GM12878 (cell line): ENCODE data around the gene SNX32. TPM values are rescaled to one million over a fixed set of nuclear protein-coding genes. Genes with fewer than 3 reads are reported as not detected.

Experiments used
- ATAC-seq: fragments of 200-7000 bp; cut with Tn5 transposase; 3 replicates; pipeline ENCODE4 v1.9.1; 2020; ENCODE audit warnings: mild to moderate bottlenecking, moderate library complexity
- BruUV-seq: library from RNA; stranded (reverse); fragments of 400-500 nt; replicated peaks from 2 replicates; lab custom pipeline; 2021; lab: Mats Ljungman, UMichigan
- CTCF ChIA-PET: fragments of 300-600 bp; sonication (Branson Sonifier 250); formaldehyde crosslinking; extraction: SDS; loops from one replicate; lab custom pipeline; 2021; ENCODE audit warnings: inconsistent platforms; lab: Yijun Ruan, JAX
- POLR2A ChIA-PET: fragments of 350-600 bp; formaldehyde crosslinking; extraction: SDS; loops from one replicate; lab custom pipeline; 2021; ENCODE audit warnings: inconsistent platforms; lab: Charles Lee
- RAD21 ChIA-PET: fragments of 300-600 bp; sonication (Branson Sonifier 250); formaldehyde crosslinking; loops from one replicate; lab custom pipeline; 2023; ENCODE audit warnings: antibody characterized with exemption; ENCODE audit not compliant: unreplicated experiment; lab: Charles Lee
- SMC1A ChIA-PET: fragments of 300-600 bp; sonication (Branson Sonifier 250); formaldehyde crosslinking; loops from one replicate; lab custom pipeline; 2023; ENCODE audit not compliant: unreplicated experiment, uncharacterized antibody; lab: Charles Lee
- DNase-seq: peaks from one replicate; pipeline ENCODE4 v3.0.0-alpha.2; 2011; ENCODE audit warnings: low read depth, low spot score
- FAIRE-seq: peaks from 3 replicates; lab custom pipeline; 2011; peaks lifted over from hg19 to GRCh38; lab: Jason Lieb, UNC
- H2AFZ ChIP-seq: 2 replicates; pipeline ENCODE4 v1.6.0; 2011; ENCODE audit warnings: low read depth, low read length, control low read depth; ENCODE audit not compliant: control insufficient read depth
- H3K27ac ChIP-seq: 2 replicates; pipeline ENCODE4 v1.5.1; 2011; ENCODE audit warnings: control low read depth; ENCODE audit not compliant: control insufficient read depth, insufficient read depth
- H3K27me3 ChIP-seq, 2 experiments: replicated peaks in 1 of 2; 2 replicates each; pipeline versions ENCODE4 v1.6.0 to v1.6.1; 2011; ENCODE audit warnings: low read length in 1 of 2; ENCODE audit not compliant: control insufficient read depth in 2 of 2, insufficient read depth in 2 of 2
- H3K36me3 ChIP-seq, 2 experiments: 2 replicates each; pipeline ENCODE4 v1.5.1; 2011; ENCODE audit warnings: low read length in 1 of 2; ENCODE audit not compliant: control insufficient read depth in 2 of 2, insufficient read depth in 2 of 2
- H3K4me1 ChIP-seq: 2 replicates; pipeline ENCODE4 v1.6.1; 2011; ENCODE audit warnings: mild to moderate bottlenecking, low read length, moderate library complexity, mixed read lengths; ENCODE audit not compliant: control insufficient read depth, insufficient read depth
- H3K4me2 ChIP-seq: 2 replicates; pipeline ENCODE4 v1.6.0; 2011; ENCODE audit warnings: control low read depth; ENCODE audit not compliant: control insufficient read depth, insufficient read depth
- H3K4me3 ChIP-seq: fragments of 200-600 bp; sonication (generic); 2 replicates; pipeline ENCODE4 v1.5.1; 2016
- H3K79me2 ChIP-seq: 2 replicates; pipeline ENCODE4 v1.6.0; 2011; ENCODE audit warnings: low read length; ENCODE audit not compliant: control insufficient read depth, insufficient read depth
- H3K9ac ChIP-seq: 2 replicates; pipeline ENCODE4 v1.8.0; 2011; ENCODE audit warnings: low read length, control low read depth, mixed read lengths; ENCODE audit not compliant: control insufficient read depth, insufficient read depth
- H3K9me3 ChIP-seq: replicated peaks from 3 replicates; pipeline ENCODE4 v1.5.1; 2011; ENCODE audit warnings: mild to moderate bottlenecking, low read length; ENCODE audit not compliant: control insufficient read depth, insufficient read depth
- H4K20me1 ChIP-seq: 2 replicates; pipeline ENCODE4 v1.6.0; 2011; ENCODE audit not compliant: control insufficient read depth, insufficient read depth
- ATF2 ChIP-seq: IDR thresholded peaks from 2 replicates; pipeline ENCODE4 v1.6.1; 2012; ENCODE audit warnings: low read length, inconsistent platforms
- DPF2 ChIP-seq: fragments of 450-650 bp; IDR thresholded peaks from 2 replicates; pipeline ENCODE4 v1.6.1; 2017; ENCODE audit warnings: mild to moderate bottlenecking
- E4F1 ChIP-seq: fragments of 450-650 bp; IDR thresholded peaks from 2 replicates; pipeline ENCODE4 v1.6.1; 2018; ENCODE audit warnings: borderline replicate concordance, mild to moderate bottlenecking; ENCODE audit not compliant: partially characterized antibody
- PKNOX1 ChIP-seq: fragments of 450-650 bp; IDR thresholded peaks from 2 replicates; pipeline ENCODE4 v1.6.1; 2016; ENCODE audit warnings: mild to moderate bottlenecking
- POLR2AphosphoS2 ChIP-seq: IDR thresholded peaks from 2 replicates; pipeline ENCODE4 v1.6.1; 2011; ENCODE audit warnings: low read depth, mild to moderate bottlenecking, low read length, improper control_type of control experiment, moderate library complexity
- TARDBP ChIP-seq: IDR thresholded peaks from 2 replicates; pipeline ENCODE4 v1.6.1; 2016; ENCODE audit warnings: borderline replicate concordance
- TCF12 ChIP-seq: IDR thresholded peaks from 2 replicates; pipeline ENCODE4 v1.6.1; 2011; ENCODE audit warnings: low read depth, mild to moderate bottlenecking, low read length
- ZNF592 ChIP-seq: fragments of 450-650 bp; IDR thresholded peaks from 2 replicates; pipeline ENCODE4 v1.6.1; 2017; ENCODE audit warnings: mild to moderate bottlenecking, moderate library complexity
- ZNF687 ChIP-seq: fragments of 450-650 bp; IDR thresholded peaks from 2 replicates; pipeline ENCODE4 v1.6.1; 2017; ENCODE audit warnings: mild to moderate bottlenecking, moderate library complexity
- WGBS: methylation state at CpG from one replicate; pipeline ENCODE4 v1.1.6; 2016; ENCODE audit warnings: low lambda C conversion rate; ENCODE audit not compliant: insufficient replicate concordance, insufficient coverage; ENCODE audit errors: missing lambda C conversion rate; 5-methylcytosine and 5-hydroxymethylcytosine counted together
- in situ Hi-C: fragments of 300-500 bp; cut with MboI; formaldehyde crosslinking; loops from 9 replicates; pipeline ENCODE4 v1.14.3; 2018; ENCODE audit warnings: mixed read lengths
- intact Hi-C: fragments of 100-400 bp; cut with micrococcal nuclease; formaldehyde crosslinking; loops from one replicate; pipeline ENCODE4 v1.14.2; 2022; ENCODE audit not compliant: unreplicated experiment
- polyA plus RNA-seq, 11 experiments: library from polyadenylated mRNA; depleted of rRNA in 4 of 11; unstranded in 6 of 11; stranded (reverse) in 5 of 11; fragments of >200 nt; fragmentation: Nextera tagmentation in 4 of 11; fragmentation: Illumina TruSeq in 1 of 11; extraction: Ambion mirVana in 4 of 11; extraction: Trizol in 1 of 11; gene quantifications; 1 replicate in 1 of 11; 2 replicates in 10 of 11; pipeline versions ENCODE4 v1.2.1 to v1.2.3, GENCODE V29; 2011 to 2016; ENCODE audit warnings: inconsistent platforms in 2 of 11, missing spikeins in 2 of 11, low read depth in 1 of 11
- total RNA-seq, 4 experiments: library from RNA; depleted of rRNA in 3 of 4; stranded (reverse); fragments of >200 nt in 3 of 4; fragmentation: Illumina TruSeq in 1 of 4; extraction: Trizol in 1 of 4; gene quantifications; 2 replicates each; pipeline versions ENCODE4 v1.2.1 to v1.2.3, GENCODE V29; 2013 to 2021

SNX32 gene
- total and polyA plus RNA-seq, 10 of the 15 experiments (the other 5 are each of a cell fraction or from before 2014, with no cell fraction given), result 0.04 to 1.5 (median 0.11) TPM; not detected in 1

GRCh38 chr11:65868907-65869306 lies 35.1 kb downstream of the SNX32 start:
- FAIRE-seq, result no peak
- H3K4me1 ChIP-seq, result peaks cover 9% of the 10 kb centered on the region
- DNase-seq, result no peak
- ChIA-PET RAD21 (no interaction called here), POLR2A (interaction anchor here (1.2 to 4.5 kb wide), 3 partner anchors 8 to 22 kb away, joined by 3 to 44 read pairs (median 4); partner anchors contain the start of genes CCDC85B, CFL1 and MUS81), SMC1A (interaction anchor here (0.6 to 2.3 kb wide), 2 partner anchors 9 to 19 kb away, joined by 3 to 7 read pairs; partner anchors contain the start of genes FIBP and MUS81), CTCF (interaction anchor here (1.2 to 4.5 kb wide), 3 partner anchors 9 to 119 kb away, joined by 3 to 41 read pairs (median 6); partner anchors contain the start of genes CFL1 and MUS81)
- ATAC-seq, result no peak
- intact Hi-C loops, result no loop called here
- peaks cover 13 to 26% of the 10 kb centered on the region in 2 experiments for H3K36me3 ChIP-seq
- no peaks in the 10 kb centered on the region for H3K79me2 ChIP-seq
- no peak overlapping the region for H3K4me3 ChIP-seq
- BruUV-seq, result no TSS peak
- no peak overlapping the region for H3K27ac ChIP-seq
- in situ Hi-C loops, result loop anchor here (25.0 kb wide), 1 partner anchor 1632 kb away; the partner anchor contains the start of genes DNAJC4, FKBP2, NUDT22 and PPP1R14B
- 83% methylated on average over 3 of the region's 3 CpGs for WGBS
- H2AFZ ChIP-seq, result no peak overlapping the region
- no peak overlapping the region for H3K4me2 ChIP-seq
- H3K9me3 ChIP-seq, result no peaks in the 10 kb centered on the region
- H4K20me1 ChIP-seq, result no peaks in the 10 kb centered on the region
- no peak overlapping the region for H3K9ac ChIP-seq
- H3K27me3 ChIP-seq, result no peaks in the 10 kb centered on the region
- TF ChIP-seq DPF2, result no peak
- no peak for TF ChIP-seq TCF12
- peak; percentile 32; the same call in 1 of the 2 replicates for TF ChIP-seq POLR2AphosphoS2
- no peak for TF ChIP-seq ZNF592
- TF ChIP-seq TARDBP, result no peak
- TF ChIP-seq PKNOX1, result no peak
- TF ChIP-seq E4F1, result no peak
- TF ChIP-seq ATF2, result peak; percentile 21; the same call in 1 of the 2 replicates
- no peak for TF ChIP-seq ZNF687
